Measurements from ENCODE around the gene FLNA.

The FLNA gene

GRCh38 chrX:154358829-154359228 is 15.6 kb downstream of the FLNA start:
- TF ChIP-seq CTCF (IDR thresholded peaks at IDR 0.05; ENCODE audit: insufficient read depth, low read length, missing control alignments) = no peak
- no peak for DNase-seq (ENCODE audit: low read depth, low spot score)
- ChIA-PET CTCF (no interaction called here), POLR2A (no interaction called here)
- no peak overlapping the region for H3K4me3 ChIP-seq (ENCODE audit: low read depth, low read length)

- POLR2A ChIA-PET = interaction anchor here (3.4 kb wide), 1 partner anchor 8 kb away, joined by 16 read pairs; no protein-coding TSS in a partner anchor
- no peak for TF ChIP-seq CTCF (IDR thresholded peaks at IDR 0.05; ENCODE audit: insufficient read depth, low read length, missing control alignments)
- no peak for DNase-seq (ENCODE audit: low read depth, low spot score)
- no peak overlapping the region for H3K4me3 ChIP-seq (ENCODE audit: low read depth, low read length)
- CTCF ChIA-PET = no interaction called here
Measured at GRCh38 chrX:154358011-154358410, 16.4 kb downstream of the FLNA start.

- TF ChIP-seq CTCF (IDR thresholded peaks at IDR 0.05; ENCODE audit: insufficient read depth, low read length, missing control alignments) = no peak
- CTCF ChIA-PET = interaction anchor here (1.2 kb wide), 1 partner anchor 16 kb away, joined by 3 read pairs; no protein-coding TSS in a partner anchor
- DNase-seq (ENCODE audit: low read depth, low spot score) = no peak
- POLR2A ChIA-PET = interaction anchor here (0.7 to 3.4 kb wide), 2 partner anchors 9 to 185 kb away, joined by 3 to 16 read pairs; no protein-coding TSS in a partner anchor
- H3K4me3 ChIP-seq (ENCODE audit: low read depth, low read length) = no peak overlapping the region
Measured at GRCh38 chrX:154357205-154357604, 17.2 kb downstream of the FLNA start.

GRCh38 chrX:154356596-154356995 is 17.8 kb downstream of the FLNA start:
- ChIA-PET POLR2A (interaction anchor here (0.7 to 3.4 kb wide), 2 partner anchors 9 to 186 kb away, joined by 3 to 16 read pairs; no protein-coding TSS in a partner anchor), CTCF (interaction anchor here (1.2 kb wide), 1 partner anchor 17 kb away, joined by 3 read pairs; no protein-coding TSS in a partner anchor)
- no peak for DNase-seq (ENCODE audit: low read depth, low spot score)

GRCh38 chrX:154355776-154356140 is 18.7 kb downstream of the FLNA start:
- H3K4me3 ChIP-seq (ENCODE audit: low read depth, low read length) = no peak overlapping the region
- CTCF ChIA-PET = no interaction called here
- no peak for DNase-seq (ENCODE audit: low read depth, low spot score)
- TF ChIP-seq CTCF (IDR thresholded peaks at IDR 0.05; ENCODE audit: insufficient read depth, low read length, missing control alignments) = no peak
- POLR2A ChIA-PET = interaction anchor here (1.1 to 3.4 kb wide), 2 partner anchors 10 to 13 kb away, joined by 3 to 16 read pairs; no protein-coding TSS in a partner anchor

More at GRCh38 chrX:154356596-154356995, 17.8 kb downstream of the FLNA start:
- no peak overlapping the region for H3K4me3 ChIP-seq (ENCODE audit: low read depth, low read length)
- no peak for TF ChIP-seq CTCF (IDR thresholded peaks at IDR 0.05; ENCODE audit: insufficient read depth, low read length, missing control alignments)

GRCh38 chrX:154355094-154355775 is 19.2 kb downstream of the FLNA start:
- CTCF ChIA-PET = no interaction called here
- no peak for DNase-seq (ENCODE audit: low read depth, low spot score)

More at GRCh38 chrX:154355094-154355775, 19.2 kb downstream of the FLNA start:
- TF ChIP-seq CTCF (IDR thresholded peaks at IDR 0.05; ENCODE audit: insufficient read depth, low read length, missing control alignments) = no peak
- POLR2A ChIA-PET = interaction anchor here (1.1 to 3.4 kb wide), 2 partner anchors 11 to 13 kb away, joined by 3 to 16 read pairs; no protein-coding TSS in a partner anchor
- no peak overlapping the region for H3K4me3 ChIP-seq (ENCODE audit: low read depth, low read length)

Data from AG04449 (cell line).